ENCODE data around the gene ZNF33B.
"Not testable (repeated sequence)": the region's sequence is repeated elsewhere in the genome, so short reads cannot be mapped to it uniquely, and the experiment has no call there.

The ZNF33B gene

DNA sequence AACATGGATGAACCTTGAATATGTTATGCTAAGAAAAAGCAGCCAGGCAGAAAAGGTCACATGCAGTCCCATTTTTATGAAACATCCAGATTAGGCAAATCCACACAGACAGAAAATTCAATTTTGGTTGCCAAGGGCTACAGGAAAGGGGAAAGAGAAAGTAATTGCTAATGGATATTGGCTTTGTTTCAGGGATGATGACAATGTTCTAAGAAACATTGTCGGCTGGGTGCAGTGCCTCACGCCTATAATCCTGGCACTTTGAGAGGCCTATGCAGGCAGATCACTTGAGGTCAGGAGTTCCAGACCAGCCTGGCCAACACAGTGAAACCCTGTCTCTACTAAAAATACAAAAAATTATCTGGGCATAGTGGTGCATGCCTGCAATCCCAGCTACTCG, 23.0 kb downstream of the ZNF33B start:
- peak; percentile 36 for DNase-seq (ENCODE audit: low read depth)

DNA sequence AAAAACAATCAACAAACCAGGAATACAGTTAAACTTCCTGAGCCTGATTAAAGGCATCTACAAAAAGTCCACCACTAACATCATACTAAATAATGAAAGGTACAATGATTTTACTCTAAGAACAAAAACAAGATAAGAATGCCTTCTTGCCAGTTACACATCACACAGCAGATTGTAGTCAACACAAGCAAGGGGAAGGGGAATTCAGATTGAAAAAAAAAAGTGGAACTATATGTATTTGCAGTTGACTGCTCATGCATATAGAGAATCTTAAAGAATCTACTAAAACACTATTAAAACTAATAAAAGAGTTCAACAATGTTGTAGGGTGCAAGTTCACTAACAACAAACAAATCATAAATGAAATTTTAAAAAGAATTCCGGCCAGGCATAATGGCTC, 28.5 kb downstream of the ZNF33B start:
- DNase-seq (ENCODE audit: low read depth), result no peak

DNA sequence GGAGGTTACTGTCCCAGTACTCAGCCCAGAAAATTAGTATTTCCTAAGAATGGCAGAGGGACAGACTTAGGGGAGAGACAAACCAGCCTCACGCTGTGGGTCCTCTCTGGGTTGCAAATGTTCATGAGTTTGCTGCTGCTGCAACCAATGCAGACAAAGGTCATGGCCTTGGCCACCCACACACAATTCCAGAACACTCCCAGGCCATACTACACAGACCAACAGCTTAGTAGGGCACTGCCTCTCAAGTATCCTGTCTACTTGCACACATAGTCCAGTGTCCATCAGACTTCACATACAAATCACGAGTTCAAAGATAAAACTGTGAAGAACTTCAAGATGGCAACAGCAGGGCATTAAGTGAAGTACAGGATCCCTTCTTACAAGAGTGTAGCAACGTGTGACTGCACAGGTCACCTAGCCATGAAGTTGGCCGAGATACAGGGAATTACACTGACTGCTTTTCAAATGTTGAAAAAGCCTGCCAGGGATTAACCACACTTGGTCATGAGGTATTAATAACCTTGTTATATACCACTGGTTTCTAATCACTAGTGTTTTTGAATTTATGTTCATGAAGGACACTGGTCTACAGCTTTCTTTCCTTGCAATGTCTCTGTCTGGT, 40.0 kb downstream of the ZNF33B start:
- DNase-seq (ENCODE audit: low read depth), result no peak

DNA sequence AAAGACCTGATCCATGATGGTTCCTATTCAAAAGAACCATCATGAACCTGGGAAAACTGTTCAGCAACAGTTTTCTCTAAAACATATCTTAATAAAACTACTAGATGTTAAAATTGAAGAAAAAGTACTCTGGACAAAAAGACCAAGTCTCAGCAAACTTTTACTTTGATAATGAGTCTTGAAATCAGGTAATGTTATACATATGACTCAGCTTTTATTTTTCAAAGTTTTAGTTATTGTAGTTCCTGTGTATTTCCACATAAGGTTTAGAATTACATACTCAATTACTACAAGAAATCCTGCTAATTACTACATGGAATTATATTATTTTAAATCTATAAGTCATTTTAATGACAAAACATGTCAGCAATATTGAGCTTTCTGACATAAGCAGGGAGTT, 42.2 kb downstream of the ZNF33B start:
- DNase-seq (ENCODE audit: low read depth), result no peak

DNA sequence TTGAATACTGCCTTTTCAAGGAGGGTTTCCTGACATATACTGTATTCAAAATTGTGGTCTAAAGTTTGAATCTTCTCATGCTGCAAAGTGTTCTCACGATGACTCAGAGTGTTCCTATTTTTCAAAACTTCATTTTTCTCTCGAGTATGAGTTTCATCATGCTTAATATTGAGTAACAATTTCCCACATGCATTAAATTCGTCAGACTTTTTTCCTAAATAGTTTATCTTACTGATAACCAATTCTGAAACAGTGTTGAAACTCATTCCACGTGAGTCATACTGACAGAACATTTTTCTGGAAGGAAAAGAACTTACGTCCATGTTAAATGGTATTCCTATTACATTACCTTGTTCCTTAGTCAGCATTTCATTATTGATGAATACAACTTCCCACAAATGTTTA, 44.1 kb downstream of the ZNF33B start:
- peak; percentile 58 for DNase-seq (ENCODE audit: low read depth)

- DNase-seq (ENCODE audit: low read depth), result no peak
Observed at GRCh38 chr10:42593284-42593683, 45.1 kb downstream of the ZNF33B start.

- DNase-seq (ENCODE audit: low read depth), result no peak
Observed at GRCh38 chr10:42583828-42584227, 54.5 kb downstream of the ZNF33B start.

DNA sequence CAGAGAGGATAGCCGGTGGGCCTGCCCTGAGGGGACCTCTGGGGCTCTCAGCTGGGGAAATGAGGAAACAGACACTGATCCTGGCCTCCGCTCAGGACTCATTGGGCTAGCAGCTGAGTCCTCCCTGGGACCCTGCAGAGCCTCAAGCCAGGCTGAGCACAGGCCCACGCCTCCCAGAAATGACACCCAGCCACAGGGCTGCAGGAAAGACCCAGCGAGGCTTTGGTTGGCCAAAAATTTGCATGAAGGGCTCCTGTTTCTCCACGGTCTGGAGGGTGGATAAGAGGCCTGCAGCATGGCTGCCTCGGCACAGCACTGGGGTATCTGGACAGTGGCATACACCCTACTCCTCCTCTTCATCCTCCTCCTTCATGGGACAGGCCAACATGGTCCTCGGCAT, 60.4 kb downstream of the ZNF33B start:
- no peak for DNase-seq (ENCODE audit: low read depth)

- no peak for DNase-seq (ENCODE audit: low read depth)
Observed at GRCh38 chr10:42576338-42576737, 62.0 kb downstream of the ZNF33B start.

GRCh38 chr10:42574336-42574735, 64.0 kb downstream of the ZNF33B start:
- no peak for DNase-seq (ENCODE audit: low read depth)

GRCh38 chr10:42556931-42557330, 81.4 kb downstream of the ZNF33B start:
- no peak for DNase-seq (ENCODE audit: low read depth)

DNA sequence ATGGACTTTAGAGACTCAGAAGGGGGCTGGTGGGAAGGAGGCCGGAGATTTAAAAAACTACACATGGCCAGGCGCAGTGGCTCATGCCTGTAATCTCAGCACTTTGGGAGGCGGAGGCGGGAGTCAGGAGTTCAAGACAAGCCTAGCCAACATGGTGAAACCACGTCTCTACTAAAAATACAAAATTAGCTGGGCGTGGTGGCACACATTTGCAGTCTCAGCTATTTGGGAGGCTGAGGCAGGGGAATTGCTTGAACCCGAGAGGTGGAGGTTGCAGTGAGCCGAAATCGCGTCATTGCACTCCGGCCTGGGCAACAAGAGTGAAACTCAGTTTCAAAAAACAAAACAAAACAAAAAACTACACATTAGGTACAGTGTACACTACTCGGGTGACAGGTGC, 84.8 kb downstream of the ZNF33B start:
- not testable (repeated sequence) for DNase-seq (ENCODE audit: low read depth)

DNA sequence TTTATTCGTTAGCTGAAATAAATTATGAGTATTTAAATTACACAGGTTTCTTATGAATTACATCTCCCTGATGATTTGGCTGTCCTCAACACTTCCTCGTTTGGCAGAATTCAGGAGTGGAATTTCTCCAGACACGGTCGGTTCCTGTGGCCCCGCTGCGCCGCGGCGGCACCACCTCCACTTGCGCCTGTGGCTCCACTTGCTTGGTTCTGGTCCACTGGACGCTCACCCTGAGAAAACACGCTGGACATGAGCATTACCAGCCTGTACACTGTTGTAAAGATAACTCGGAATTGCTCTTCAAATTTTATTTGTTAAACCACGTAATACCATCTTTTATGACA, 85.3 kb downstream of the ZNF33B start:
- DNase-seq (ENCODE audit: low read depth), result no peak

DNA sequence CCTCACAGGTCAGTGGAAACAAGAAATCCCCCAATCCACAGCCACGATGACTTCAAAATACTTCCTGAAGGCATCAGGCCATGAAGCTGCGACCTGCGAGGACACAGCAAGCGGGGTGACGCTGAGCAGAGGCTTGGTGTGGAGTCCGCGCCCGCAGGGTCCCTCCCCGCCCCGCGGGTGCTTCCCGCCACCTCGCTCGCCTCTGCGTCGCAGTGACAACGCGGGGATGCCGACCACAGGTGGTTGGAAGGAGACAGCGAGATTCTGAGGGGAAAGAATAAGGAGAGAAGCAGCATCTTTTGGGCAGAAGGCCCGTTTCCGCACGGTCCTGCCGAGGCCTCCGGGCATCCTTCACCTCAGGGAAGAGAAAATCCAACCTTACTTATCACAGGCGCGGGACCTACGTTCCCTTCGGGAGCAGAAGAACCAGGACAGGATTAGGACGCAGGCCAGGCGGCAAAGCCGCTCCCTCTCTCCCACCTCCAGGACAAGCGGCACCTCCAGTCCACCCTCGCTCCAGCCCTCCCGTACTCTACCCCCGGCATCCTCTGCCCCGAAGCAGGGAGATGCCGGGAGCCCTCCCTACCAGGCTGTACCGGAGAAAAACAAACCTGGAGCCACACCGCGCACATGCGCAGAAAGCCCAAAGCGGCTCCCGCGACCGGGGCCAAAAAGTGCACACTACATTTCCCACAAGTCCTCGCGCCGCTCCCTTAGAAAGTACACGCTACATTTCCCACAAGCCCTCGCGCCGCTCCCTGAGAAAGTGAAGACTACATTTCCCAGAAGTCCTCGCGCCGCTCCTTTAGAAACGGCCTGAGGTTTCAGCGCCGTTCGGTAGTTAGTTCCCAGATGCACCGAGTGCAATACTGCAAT, 85.9 kb downstream of the ZNF33B start:
- DNase-seq (ENCODE audit: low read depth), result peak; percentile 96

GRCh38 chr10:42551582-42552187, 86.7 kb downstream of the ZNF33B start:
- no peak for DNase-seq (ENCODE audit: low read depth)

- no peak for DNase-seq (ENCODE audit: low read depth)
Observed at GRCh38 chr10:42549851-42550250, 88.5 kb downstream of the ZNF33B start.

- DNase-seq (ENCODE audit: low read depth), result no peak
Observed at GRCh38 chr10:42548254-42548653, 90.1 kb downstream of the ZNF33B start.

DNA sequence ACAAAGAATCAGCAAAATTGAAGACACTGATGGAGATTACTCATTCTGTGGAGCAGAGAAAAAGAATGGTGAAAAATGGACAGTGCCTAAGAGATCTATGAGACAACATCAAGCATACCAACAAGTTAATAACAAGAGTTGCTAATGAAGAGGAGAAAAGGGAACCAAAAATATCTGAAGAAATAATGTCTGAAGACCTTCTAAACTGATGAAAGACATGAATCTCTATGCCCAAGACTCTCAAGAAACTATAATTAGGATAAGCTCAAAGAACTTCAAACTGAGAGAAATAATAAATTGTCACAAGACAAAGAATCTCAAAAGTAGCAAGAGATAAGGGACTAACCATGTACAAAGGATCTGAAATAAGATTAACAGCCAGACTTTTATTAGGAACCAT, 93.4 kb downstream of the ZNF33B start:
- DNase-seq (ENCODE audit: low read depth), result no peak

DNA sequence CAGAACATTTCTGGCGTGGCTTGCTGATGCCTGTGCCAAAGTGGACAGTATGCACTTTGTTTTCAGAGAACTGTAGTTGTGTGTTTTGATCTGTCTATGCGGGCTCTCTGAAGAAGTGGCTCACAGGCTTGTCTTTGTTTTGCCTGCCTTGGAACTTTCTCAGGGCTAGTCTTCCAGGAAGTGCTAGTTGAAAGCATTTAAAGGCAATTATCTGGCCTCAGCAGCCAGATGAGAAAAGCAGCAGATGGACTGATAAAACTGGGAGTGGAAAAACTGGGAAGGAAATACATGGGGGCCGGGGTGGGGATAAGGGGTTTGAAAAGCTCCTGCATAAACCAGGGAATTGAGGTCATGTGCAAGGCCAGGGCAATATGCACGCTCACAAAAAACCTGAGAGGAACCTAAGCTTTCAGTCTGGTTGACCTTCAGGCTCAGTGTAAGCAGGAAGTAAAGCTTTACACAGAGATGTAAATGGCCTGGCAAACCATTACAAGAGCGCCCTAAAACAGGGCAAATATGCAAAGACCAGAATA, 94.5 kb downstream of the ZNF33B start:
- no peak for DNase-seq (ENCODE audit: low read depth)
